GM13976 (cell line): ENCODE results near the gene CCND3.

Experiments
- DNase-seq: peaks from one replicate; pipeline ENCODE4 v3.0.0; 2012; ENCODE audit warnings: low spot score
- CTCF ChIP-seq: IDR thresholded peaks from 2 replicates; pipeline ENCODE4 v1.5.1; 2012; ENCODE audit warnings: borderline replicate concordance, mild to moderate bottlenecking; ENCODE audit not compliant: insufficient read depth; ENCODE audit errors: extremely low read depth, missing control alignments, control extremely low read depth
- in situ Hi-C: fragments of 300-500 bp; cut with MboI; formaldehyde crosslinking; loops from one replicate; pipeline ENCODE4 v1.12.0; 2022; ENCODE audit warnings: low sequenced_read_pairs, mixed read lengths, inconsistent platforms; ENCODE audit not compliant: unreplicated experiment

Gene CCND3

GRCh38 chr6:41895300-41896233 lies 46.0 kb downstream of the CCND3 start, which contains the start of gene USP49:
TSS of gene USP49 (minus strand) at chr6:41895375. CDS start at chr6:41806983, 88,392 bp downstream.
- TF ChIP-seq CTCF: no peak
- DNase-seq: peak; percentile 95
- in situ Hi-C loops: no loop called here

DNA sequence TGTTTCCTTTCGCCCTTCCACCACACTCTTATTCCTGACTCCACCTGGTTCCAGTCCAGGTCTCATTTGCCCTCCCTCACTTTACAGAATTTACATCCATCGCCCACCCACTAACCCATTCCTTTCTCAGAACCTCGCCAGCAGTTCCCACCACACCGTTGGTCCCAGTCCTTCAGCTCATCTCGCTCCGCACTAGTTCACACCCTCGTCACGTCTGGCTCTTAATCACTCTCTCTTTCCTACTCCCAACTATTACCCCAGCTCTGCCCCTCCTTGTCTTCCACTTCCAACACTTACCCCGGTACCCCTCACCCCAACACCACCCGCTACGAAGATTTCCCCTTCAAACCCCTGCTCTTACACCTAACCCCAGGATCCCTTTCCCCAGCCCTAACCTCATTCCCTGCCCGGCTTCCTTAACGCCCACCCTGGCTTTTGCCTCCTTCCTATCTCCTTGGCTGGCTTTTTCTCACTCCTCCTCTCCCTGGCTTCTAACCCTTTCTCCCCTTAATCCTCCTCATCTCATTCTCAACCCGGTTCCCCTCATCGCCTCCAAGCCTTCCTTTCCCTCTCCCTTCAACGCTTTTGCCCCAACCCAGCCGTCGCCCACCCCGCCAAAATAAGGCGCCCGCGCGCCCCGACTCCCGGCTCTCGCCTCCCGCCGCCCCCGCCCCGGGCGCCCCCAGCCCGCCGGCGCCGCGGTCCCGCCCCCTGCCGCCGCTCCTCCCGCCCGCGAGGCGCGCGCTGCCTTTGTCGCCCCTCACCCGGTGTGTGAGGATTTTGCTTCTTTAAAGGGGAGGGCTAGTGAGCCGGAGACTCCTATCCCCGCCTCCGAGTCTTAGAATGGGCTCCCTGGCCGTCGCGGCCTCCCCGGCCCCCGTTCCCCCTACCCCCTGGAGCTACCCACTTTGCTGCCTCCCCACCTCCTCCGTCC lies 47.0 kb downstream of the CCND3 start:
- TF ChIP-seq CTCF: no peak
- DNase-seq: no peak

GRCh38 chr6:41892921-41893564 lies 48.6 kb downstream of the CCND3 start:
- TF ChIP-seq CTCF: no peak
- no peak for DNase-seq
- in situ Hi-C loops: no loop called here

More for the DNA sequence above, 47.0 kb downstream of the CCND3 start:
- in situ Hi-C loops: no loop called here

GRCh38 chr6:41887331-41887751 lies 54.3 kb downstream of the CCND3 start:
- in situ Hi-C loops: no loop called here
- no peak for TF ChIP-seq CTCF
- no peak for DNase-seq

DNA sequence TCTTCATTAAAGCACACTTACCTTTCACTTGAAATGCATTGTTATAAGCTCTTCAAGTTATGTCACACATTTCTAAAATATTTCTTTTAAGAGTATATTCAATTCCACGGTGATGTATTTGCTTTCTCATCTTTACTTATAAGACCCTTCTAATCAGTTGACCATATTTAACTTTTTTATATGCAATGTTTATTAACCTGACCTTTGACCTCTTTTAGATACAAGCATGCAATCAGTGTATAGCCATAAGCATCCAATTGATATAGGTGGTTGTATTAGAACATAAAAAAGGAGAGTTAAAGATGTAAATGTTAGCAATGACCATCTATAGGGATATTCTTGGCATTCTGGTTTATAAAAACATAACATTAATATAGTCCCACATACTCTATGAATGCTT lies 55.7 kb downstream of the CCND3 start:
- in situ Hi-C loops: no loop called here
- DNase-seq: no peak
- no peak for TF ChIP-seq CTCF

GRCh38 chr6:41884957-41885356 lies 56.7 kb downstream of the CCND3 start:
- TF ChIP-seq CTCF: no peak
- in situ Hi-C loops: no loop called here
- no peak for DNase-seq
